AG04450 (cell line): Measurements from ENCODE around the gene AQP11. TPM values are rescaled to one million over a fixed set of nuclear protein-coding genes. Genes with fewer than 3 reads are reported as not detected.
"Not testable (repeated sequence)": the region's sequence is repeated elsewhere in the genome, so short reads cannot be mapped to it uniquely, and the experiment has no call there.

Source experiments
- CTCF ChIA-PET: fragments of 300-600, 350-600 bp; formaldehyde crosslinking; extraction: SDS; loops from one replicate; lab custom pipeline; 2022; ENCODE audit warnings: antibody characterized with exemption, inconsistent platforms; lab: Charles Lee
- POLR2A ChIA-PET: fragments of 350-600 bp; formaldehyde crosslinking; extraction: SDS; loops from one replicate; lab custom pipeline; 2021; ENCODE audit warnings: antibody characterized with exemption, inconsistent platforms; lab: Yijun Ruan, JAX
- DNase-seq: peaks from one replicate; pipeline ENCODE4 v3.0.0-alpha.2; 2011; ENCODE audit warnings: low read depth, low spot score
- H3K27ac ChIP-seq: one replicate; pipeline ENCODE4 v1.5.1; 2012; ENCODE audit warnings: low read depth, low read length, control low read depth
- H3K27me3 ChIP-seq: one replicate; pipeline ENCODE4 v1.6.0; 2012; ENCODE audit warnings: low read length; ENCODE audit not compliant: control insufficient read depth, insufficient read depth
- H3K4me3 ChIP-seq: 2 replicates; pipeline ENCODE4 v1.5.1; 2011; ENCODE audit warnings: mild to moderate bottlenecking, low read depth, low read length, control low read depth
- H3K9me3 ChIP-seq: 2 replicates; pipeline ENCODE4 v1.5.1; 2012; ENCODE audit warnings: low read length; ENCODE audit not compliant: control insufficient read depth, insufficient read depth
- polyA plus RNA-seq: library from polyadenylated mRNA; depleted of rRNA; stranded (reverse); fragments of >200 nt; gene quantifications from 2 replicates; pipeline ENCODE4 v1.2.3, GENCODE V29; 2011
- TF ChIP-seq, protein P1 (sequence below): IDR thresholded peaks from 2 replicates; pipeline ENCODE4 v1.5.1; 2011; ENCODE audit warnings: low read depth, low read length, control low read depth, inconsistent platforms

AQP11 gene
- polyA plus RNA-seq, 1 experiment: 2.0 TPM

DNA sequence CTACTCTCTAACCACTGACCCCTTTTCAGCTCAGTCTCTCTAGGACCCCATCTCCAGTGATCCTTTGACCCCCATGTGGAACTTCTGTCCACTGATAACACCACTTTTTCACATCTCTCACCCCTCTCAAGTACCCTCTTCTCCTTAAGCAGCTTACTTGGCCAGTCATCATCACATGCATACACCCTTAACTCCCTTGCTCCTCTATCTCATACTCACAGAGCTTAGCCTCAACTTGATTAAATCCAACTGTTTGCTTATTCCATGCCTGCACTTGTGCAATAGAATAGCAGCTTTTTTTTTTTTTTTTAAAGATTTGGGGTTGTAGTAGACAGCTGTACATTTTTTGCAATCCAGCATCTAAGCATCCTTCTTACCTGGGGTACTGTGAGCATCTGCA, 22.2 kb downstream of the AQP11 start:
- ChIA-PET CTCF (interaction anchor here (0.6 to 1.6 kb wide), 3 partner anchors 64 to 521 kb away, joined by 3 to 7 read pairs (median 6); no protein-coding TSS in a partner anchor), POLR2A (interaction anchor here (0.6 to 3.0 kb wide), 4 partner anchors 9 to 438 kb away, joined by 3 to 8 read pairs (median 4); no protein-coding TSS in a partner anchor)
- Histone ChIP-seq H3K9me3 (no peaks in the 10 kb centered on the region), H3K27ac (no peak overlapping the region), H3K27me3 (no peaks in the 10 kb centered on the region), H3K4me3 (no peak overlapping the region)
- TF ChIP-seq, protein P1, sequence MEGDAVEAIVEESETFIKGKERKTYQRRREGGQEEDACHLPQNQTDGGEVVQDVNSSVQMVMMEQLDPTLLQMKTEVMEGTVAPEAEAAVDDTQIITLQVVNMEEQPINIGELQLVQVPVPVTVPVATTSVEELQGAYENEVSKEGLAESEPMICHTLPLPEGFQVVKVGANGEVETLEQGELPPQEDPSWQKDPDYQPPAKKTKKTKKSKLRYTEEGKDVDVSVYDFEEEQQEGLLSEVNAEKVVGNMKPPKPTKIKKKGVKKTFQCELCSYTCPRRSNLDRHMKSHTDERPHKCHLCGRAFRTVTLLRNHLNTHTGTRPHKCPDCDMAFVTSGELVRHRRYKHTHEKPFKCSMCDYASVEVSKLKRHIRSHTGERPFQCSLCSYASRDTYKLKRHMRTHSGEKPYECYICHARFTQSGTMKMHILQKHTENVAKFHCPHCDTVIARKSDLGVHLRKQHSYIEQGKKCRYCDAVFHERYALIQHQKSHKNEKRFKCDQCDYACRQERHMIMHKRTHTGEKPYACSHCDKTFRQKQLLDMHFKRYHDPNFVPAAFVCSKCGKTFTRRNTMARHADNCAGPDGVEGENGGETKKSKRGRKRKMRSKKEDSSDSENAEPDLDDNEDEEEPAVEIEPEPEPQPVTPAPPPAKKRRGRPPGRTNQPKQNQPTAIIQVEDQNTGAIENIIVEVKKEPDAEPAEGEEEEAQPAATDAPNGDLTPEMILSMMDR: no peak
- no peak for DNase-seq

DNA sequence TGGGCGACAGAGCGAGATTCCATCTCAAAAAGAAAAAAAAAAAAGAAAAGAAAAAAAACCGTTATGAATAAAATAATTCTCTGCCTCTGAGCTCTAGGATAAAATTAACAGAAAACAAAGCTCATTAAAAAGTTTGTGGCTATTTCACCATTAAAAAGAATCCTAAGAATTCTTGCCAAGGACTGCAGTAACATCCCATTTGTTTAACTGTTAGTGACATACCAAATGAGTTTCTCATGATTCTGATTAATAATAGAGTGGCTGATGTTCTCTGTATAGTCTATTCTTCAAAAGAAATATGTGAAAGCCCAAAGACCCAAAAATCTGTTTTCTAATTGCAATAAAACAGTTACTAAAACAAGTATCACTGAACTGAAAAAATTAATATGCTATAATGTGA, 28.1 kb downstream of the AQP11 start:
- Histone ChIP-seq H3K27ac (no peak overlapping the region), H3K4me3 (no peak overlapping the region), H3K9me3 (no peaks in the 10 kb centered on the region), H3K27me3 (no peaks in the 10 kb centered on the region)
- ChIA-PET POLR2A (interaction anchor here (1.2 kb wide), 1 partner anchor 16 kb away, joined by 5 read pairs; no protein-coding TSS in a partner anchor), CTCF (interaction anchor here (1.0 to 3.1 kb wide), 6 partner anchors 12 to 527 kb away, joined by 3 to 29 read pairs (median 10); no protein-coding TSS in a partner anchor)
- TF ChIP-seq, protein P1: no peak
- no peak for DNase-seq

DNA sequence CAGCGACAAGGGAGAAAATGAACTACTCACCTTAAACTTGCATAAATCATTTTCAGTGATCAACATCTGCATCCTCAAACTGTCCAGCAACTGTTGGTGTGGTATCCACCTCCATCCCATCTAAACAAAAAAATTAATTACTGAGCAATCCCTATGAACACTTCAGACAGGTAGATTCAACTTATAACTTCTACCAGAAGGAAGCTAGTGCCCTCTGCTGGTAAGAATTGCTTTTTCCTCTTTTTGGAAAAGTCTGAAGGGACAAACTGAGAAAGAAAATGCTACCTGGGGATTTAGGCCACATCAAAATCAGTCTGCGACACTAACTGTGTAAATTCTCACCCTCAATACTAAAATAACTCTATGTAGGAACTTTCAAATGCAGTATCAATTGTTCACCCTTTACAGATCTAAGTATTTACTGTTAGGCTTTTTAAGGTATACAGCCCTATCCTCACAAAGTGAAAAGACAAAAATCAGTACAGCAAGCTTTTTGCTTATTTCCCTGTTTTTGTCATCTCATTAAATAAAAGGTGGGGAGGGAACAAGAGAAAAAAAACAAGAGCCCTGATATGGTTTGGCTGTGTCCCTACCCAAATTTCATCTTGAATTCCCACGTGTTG, 29.9 kb downstream of the AQP11 start:
- TF ChIP-seq, protein P1: peak; percentile 81
- no peaks in the 10 kb centered on the region for H3K9me3 ChIP-seq
- no peaks in the 10 kb centered on the region for H3K27me3 ChIP-seq
- H3K4me3 ChIP-seq: no peak overlapping the region
- CTCF ChIA-PET: interaction anchor here (0.6 to 3.1 kb wide), 19 partner anchors 9 to 572 kb away, joined by 3 to 29 read pairs (median 6); partner anchors contain the start of genes INTS4 and MYO7A
- DNase-seq: no peak
- H3K27ac ChIP-seq: no peak overlapping the region
- POLR2A ChIA-PET: no interaction called here

DNA sequence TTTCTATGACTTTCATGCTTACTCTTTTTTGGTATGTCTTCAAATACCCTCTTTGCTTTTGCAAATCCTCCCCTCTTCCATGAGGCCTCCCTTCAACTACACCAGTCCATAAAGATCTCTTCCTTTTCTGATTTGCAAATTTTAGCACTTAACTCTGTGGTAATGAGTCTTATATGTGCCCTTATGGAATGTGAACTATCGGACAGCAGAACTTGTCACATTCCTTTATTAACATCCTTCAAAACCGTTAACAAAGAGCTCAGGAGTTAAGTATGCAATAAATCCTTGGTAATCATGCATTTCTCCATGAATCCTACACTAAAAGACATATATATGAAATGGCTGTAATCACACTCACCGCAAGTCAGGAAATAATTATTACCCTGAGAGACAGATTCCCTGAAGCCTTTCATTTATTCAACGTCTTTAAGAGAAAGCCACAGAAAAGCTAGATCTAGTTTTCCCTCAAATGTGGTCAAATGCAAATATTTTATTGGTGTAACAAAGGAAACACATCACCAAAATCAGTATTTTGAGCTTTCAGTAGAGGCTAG, 40.5 kb downstream of the AQP11 start:
- ChIA-PET CTCF (interaction anchor here (0.6 to 2.5 kb wide), 2 partner anchors 11 to 349 kb away, joined by 3 to 17 read pairs; no protein-coding TSS in a partner anchor), POLR2A (no interaction called here)

DNA sequence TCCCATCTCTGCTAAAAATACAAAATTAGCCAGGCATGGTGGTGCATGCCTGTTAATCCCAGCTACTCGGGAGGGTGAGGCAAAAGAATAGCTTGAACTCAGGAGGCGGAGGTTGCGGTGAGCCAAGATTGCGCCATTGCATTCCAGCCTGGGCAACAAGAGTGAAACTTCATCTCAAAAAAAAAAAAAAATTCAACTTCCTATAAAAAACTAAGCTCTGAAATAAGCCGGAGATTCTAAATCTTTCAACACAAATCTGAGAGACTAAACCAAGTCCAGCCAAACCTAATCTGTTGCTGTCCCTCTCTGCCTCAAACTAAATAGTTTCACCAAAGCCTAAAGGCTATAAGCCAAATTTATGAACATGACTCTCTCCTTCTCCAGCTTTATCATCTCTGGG, 44.2 kb downstream of the AQP11 start:
- POLR2A ChIA-PET, H3K9me3 ChIP-seq, H3K4me3 ChIP-seq, H3K27ac ChIP-seq, DNase-seq, H3K27me3 ChIP-seq: not testable (repeated sequence)
- CTCF ChIA-PET: interaction anchor here (2.1 kb wide), 1 partner anchor 14 kb away, joined by 16 read pairs; no protein-coding TSS in a partner anchor

More for the DNA sequence above, 40.5 kb downstream of the AQP11 start:
- TF ChIP-seq, protein P1: no peak
- no peak overlapping the region for H3K4me3 ChIP-seq
- no peaks in the 10 kb centered on the region for H3K27me3 ChIP-seq
- DNase-seq: no peak
- H3K9me3 ChIP-seq: no peaks in the 10 kb centered on the region
- H3K27ac ChIP-seq: no peak overlapping the region
